Measurements from ENCODE around the gene PCID2. TPM values are rescaled to one million over a fixed set of nuclear protein-coding genes. Genes with fewer than 3 reads are reported as not detected.
"Not testable (repeated sequence)": the region's sequence is repeated elsewhere in the genome, so short reads cannot be mapped to it uniquely, and the experiment has no call there.

The PCID2 gene
- total RNA-seq (54.1 and 61.1 TPM in 2 replicates), polyA plus RNA-seq (52.2 and 66.7 TPM in 2 replicates), polyA minus RNA-seq (30.1 and 31.6 TPM in 2 replicates)
- total RNA-seq (2013), result 53.9 TPM

DNA sequence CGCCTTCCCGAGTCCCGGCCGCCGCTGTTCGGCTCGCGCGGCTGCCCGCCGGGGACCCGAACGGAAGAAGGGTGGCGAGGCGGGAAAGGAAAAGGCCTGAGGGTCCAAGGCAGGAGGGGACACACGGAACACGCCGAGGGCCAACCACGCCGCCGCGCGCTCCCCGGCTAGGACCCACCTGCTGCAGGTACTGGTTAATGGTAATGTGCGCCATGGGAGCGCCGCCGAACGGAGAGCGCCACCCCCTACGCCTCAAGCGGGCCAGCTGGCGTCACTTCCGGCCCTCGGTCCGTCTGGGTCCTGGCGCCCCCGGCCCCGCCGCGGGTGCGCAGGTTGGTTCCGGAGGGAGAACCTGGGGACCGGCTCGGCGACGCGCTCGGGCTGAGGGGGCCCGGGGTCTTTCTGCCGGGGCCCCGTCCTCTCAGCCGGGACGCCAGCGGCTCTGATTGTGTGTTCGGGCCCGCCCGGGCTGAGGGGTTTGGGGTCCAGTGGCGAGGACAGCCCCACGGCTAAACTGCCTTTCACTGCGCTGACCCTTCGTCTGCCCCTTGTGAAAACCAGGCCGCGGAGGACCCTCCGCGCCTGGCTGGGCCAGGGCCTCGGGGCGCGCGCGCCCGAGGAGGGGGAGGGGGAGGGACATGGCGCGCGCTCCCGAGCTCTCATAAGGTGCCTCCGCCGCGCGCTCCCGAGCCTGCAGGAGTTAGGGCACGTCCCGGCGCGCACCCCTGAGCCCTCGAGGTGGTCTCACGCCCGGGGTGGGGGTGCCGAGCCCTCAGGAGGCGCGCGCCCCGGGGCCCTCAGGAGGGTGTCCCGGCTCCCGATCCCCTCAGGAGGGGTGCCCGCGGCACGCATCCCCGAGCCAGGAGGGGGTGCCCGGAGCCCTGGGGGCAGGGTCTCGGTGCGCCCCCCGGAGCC, at the start of gene PCID2:
Gene PCID2, minus strand, starts transcription at position 249 of the 915 bp plus-strand sequence. Its CDS starts 35 bp downstream, at position 214.
- peaks cover 15 to 24% of the 10 kb centered on the region in 2 donors for H3K4me1 ChIP-seq (ENCODE audit: control insufficient read depth in 2 of 2, insufficient read depth in 2 of 2, low read length in 2 of 2)
- H4K20me1 ChIP-seq (ENCODE audit: control insufficient read depth, insufficient read depth, low read length, poor library complexity, severe bottlenecking), result peaks cover 58% of the 10 kb centered on the region
- peak within 1 kb of the TSS; percentile 80 for H3K9ac ChIP-seq (ENCODE audit: low read length)
- ChIA-PET CTCF (interaction anchor here (2.0 kb wide), 1 partner anchor 185 kb away, joined by 5 read pairs; no protein-coding TSS in a partner anchor), POLR2A (interaction anchor here (0.6 to 2.4 kb wide), 2 partner anchors 89 to 1072 kb away, joined by 3 to 12 read pairs; partner anchors contain the start of genes LAMP1 and UPF3A)
- H3K4me2 ChIP-seq (replicated peaks; ENCODE audit: low read depth, low read length, poor library complexity, severe bottlenecking), result peak within 1 kb of the TSS; percentile 81
- Mint-ChIP-seq H3K4me3 (peak within 1 kb of the TSS; percentile 88), H3K27me3 (no peaks in the 10 kb centered on the region), H3K4me1 (peaks cover 53% of the 10 kb centered on the region), H3K9me3 (ENCODE audit: insufficient read depth) (no peaks in the 10 kb centered on the region), H3K27ac (peak within 1 kb of the TSS; percentile 91)
- H2AFZ ChIP-seq (ENCODE audit: insufficient read depth, low read depth, low read length, poor library complexity, severe bottlenecking), result peak within 1 kb of the TSS; percentile 86
- DNase-seq (peak; percentile 95), ATAC-seq (ENCODE audit: low read depth) (peak; percentile 69)
- WGBS (ENCODE audit: insufficient coverage), result under 1% methylated on average over 103 of the region's 103 CpGs
- peak within 1 kb of the TSS; percentile 68 to 88 (median 74) for H3K4me3 ChIP-seq (ENCODE audit: control extremely low read depth in 1 of 5, extremely low read depth in 1 of 5, insufficient read depth in 1 of 5, low read depth in 2 of 5, low read length in 4 of 5)
- H3K27ac ChIP-seq (ENCODE audit: low read length in 2 of 2), result peak within 1 kb of the TSS; percentile 95 to 97
- TF ChIP-seq, protein P1, sequence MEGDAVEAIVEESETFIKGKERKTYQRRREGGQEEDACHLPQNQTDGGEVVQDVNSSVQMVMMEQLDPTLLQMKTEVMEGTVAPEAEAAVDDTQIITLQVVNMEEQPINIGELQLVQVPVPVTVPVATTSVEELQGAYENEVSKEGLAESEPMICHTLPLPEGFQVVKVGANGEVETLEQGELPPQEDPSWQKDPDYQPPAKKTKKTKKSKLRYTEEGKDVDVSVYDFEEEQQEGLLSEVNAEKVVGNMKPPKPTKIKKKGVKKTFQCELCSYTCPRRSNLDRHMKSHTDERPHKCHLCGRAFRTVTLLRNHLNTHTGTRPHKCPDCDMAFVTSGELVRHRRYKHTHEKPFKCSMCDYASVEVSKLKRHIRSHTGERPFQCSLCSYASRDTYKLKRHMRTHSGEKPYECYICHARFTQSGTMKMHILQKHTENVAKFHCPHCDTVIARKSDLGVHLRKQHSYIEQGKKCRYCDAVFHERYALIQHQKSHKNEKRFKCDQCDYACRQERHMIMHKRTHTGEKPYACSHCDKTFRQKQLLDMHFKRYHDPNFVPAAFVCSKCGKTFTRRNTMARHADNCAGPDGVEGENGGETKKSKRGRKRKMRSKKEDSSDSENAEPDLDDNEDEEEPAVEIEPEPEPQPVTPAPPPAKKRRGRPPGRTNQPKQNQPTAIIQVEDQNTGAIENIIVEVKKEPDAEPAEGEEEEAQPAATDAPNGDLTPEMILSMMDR (IDR thresholded peaks at IDR 0.05), result no peak
- no peak for TF ChIP-seq EZH2 (IDR thresholded peaks at IDR 0.05; ENCODE audit: borderline replicate concordance, insufficient read depth, low read depth, low read length, poor library complexity, severe bottlenecking)
- H3K79me2 ChIP-seq (ENCODE audit: control insufficient read depth, insufficient read depth, low read length), result peaks cover 83% of the 10 kb centered on the region
- no peaks in the 10 kb centered on the region for H3K27me3 ChIP-seq (replicated peaks in 1 of 4; ENCODE audit: control extremely low read depth in 1 of 4, control insufficient read depth in 3 of 4, insufficient read depth in 4 of 4, low read length in 3 of 4)
- H3K36me3 ChIP-seq (replicated peaks in 1 of 2; ENCODE audit: control extremely low read depth in 1 of 2, control insufficient read depth in 1 of 2, extremely low read depth in 1 of 2, insufficient read depth in 2 of 2, low read length in 1 of 2), result peaks cover 0 to 16% of the 10 kb centered on the region in 2 experiments
- no peaks in the 10 kb centered on the region for H3K9me3 ChIP-seq (ENCODE audit: control extremely low read depth in 1 of 3, control insufficient read depth in 2 of 3, insufficient read depth in 1 of 3, low read length in 2 of 3)
- intact Hi-C loops (cut with micrococcal nuclease), result loop anchor here (1.0 to 5.0 kb wide), 4 partner anchors 89 to 316 kb away; partner anchors contain the start of genes DCUN1D2 and LAMP1

DNA sequence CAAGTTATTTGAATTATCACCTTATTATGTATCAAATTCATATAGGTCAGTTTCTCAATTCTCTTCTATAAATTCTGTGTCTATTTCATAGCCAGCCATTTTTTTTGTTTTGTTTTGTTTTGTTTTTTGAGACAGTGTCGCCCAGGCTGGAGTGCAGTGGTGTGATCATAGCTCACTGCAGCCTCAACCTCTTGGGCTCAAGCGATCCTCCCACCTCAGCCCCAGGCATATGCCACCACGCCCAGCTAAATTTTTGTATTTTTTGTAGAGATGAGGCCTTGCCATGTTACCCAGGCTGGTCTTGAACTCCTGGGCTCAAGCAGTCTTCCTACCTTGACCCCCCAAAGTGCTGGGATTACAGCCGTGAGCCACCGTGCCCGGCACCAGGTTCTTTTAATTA, 49.4 kb upstream of the PCID2 start:
- H3K9me3 ChIP-seq (ENCODE audit: control extremely low read depth in 1 of 3, control insufficient read depth in 2 of 3, insufficient read depth in 1 of 3, low read length in 2 of 3); DNase-seq; ATAC-seq (ENCODE audit: low read depth); H3K4me3 Mint-ChIP-seq; intact Hi-C loops (cut with micrococcal nuclease); H3K4me3 ChIP-seq (ENCODE audit: control extremely low read depth in 1 of 5, extremely low read depth in 1 of 5, insufficient read depth in 1 of 5, low read depth in 2 of 5, low read length in 4 of 5); H3K27me3 ChIP-seq (replicated peaks in 1 of 4; ENCODE audit: control extremely low read depth in 1 of 4, control insufficient read depth in 3 of 4, insufficient read depth in 4 of 4, low read length in 3 of 4); H3K9ac ChIP-seq (ENCODE audit: low read length); H3K4me2 ChIP-seq (replicated peaks; ENCODE audit: low read depth, low read length, poor library complexity, severe bottlenecking); H3K9me3 Mint-ChIP-seq (ENCODE audit: insufficient read depth); H3K27ac ChIP-seq (ENCODE audit: low read length in 2 of 2); H3K27ac Mint-ChIP-seq; H3K27me3 Mint-ChIP-seq; H4K20me1 ChIP-seq (ENCODE audit: control insufficient read depth, insufficient read depth, low read length, poor library complexity, severe bottlenecking); H3K4me1 Mint-ChIP-seq; H2AFZ ChIP-seq (ENCODE audit: insufficient read depth, low read depth, low read length, poor library complexity, severe bottlenecking); H3K79me2 ChIP-seq (ENCODE audit: control insufficient read depth, insufficient read depth, low read length); POLR2A ChIA-PET; H3K4me1 ChIP-seq (ENCODE audit: control insufficient read depth in 2 of 2, insufficient read depth in 2 of 2, low read length in 2 of 2): not testable (repeated sequence)
- CTCF ChIA-PET, result interaction anchor here (1.5 kb wide), 1 partner anchor 136 kb away, joined by 3 read pairs; no protein-coding TSS in a partner anchor
- peaks cover 13 to 63% of the 10 kb centered on the region in 2 experiments for H3K36me3 ChIP-seq (replicated peaks in 1 of 2; ENCODE audit: control extremely low read depth in 1 of 2, control insufficient read depth in 1 of 2, extremely low read depth in 1 of 2, insufficient read depth in 2 of 2, low read length in 1 of 2)
- WGBS (ENCODE audit: insufficient coverage), result 100% methylated on average over 2 of the region's 6 CpGs
